Measurements from ENCODE around the gene ARAP1.

Gene ARAP1

GRCh38 chr11:72740562-72741428 is 11.4 kb downstream of the ARAP1 start:
- TF ChIP-seq, protein P1, sequence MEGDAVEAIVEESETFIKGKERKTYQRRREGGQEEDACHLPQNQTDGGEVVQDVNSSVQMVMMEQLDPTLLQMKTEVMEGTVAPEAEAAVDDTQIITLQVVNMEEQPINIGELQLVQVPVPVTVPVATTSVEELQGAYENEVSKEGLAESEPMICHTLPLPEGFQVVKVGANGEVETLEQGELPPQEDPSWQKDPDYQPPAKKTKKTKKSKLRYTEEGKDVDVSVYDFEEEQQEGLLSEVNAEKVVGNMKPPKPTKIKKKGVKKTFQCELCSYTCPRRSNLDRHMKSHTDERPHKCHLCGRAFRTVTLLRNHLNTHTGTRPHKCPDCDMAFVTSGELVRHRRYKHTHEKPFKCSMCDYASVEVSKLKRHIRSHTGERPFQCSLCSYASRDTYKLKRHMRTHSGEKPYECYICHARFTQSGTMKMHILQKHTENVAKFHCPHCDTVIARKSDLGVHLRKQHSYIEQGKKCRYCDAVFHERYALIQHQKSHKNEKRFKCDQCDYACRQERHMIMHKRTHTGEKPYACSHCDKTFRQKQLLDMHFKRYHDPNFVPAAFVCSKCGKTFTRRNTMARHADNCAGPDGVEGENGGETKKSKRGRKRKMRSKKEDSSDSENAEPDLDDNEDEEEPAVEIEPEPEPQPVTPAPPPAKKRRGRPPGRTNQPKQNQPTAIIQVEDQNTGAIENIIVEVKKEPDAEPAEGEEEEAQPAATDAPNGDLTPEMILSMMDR (IDR thresholded peaks at IDR 0.05; ENCODE audit: low read depth, low read length): no peak
- no peak overlapping the region for H3K4me3 ChIP-seq (ENCODE audit: low read depth, low read length)

- H3K4me3 ChIP-seq (ENCODE audit: low read depth, low read length): no peak overlapping the region
- TF ChIP-seq, protein P1 (IDR thresholded peaks at IDR 0.05; ENCODE audit: low read depth, low read length): no peak
Measured at GRCh38 chr11:72740060-72740424, 12.2 kb downstream of the ARAP1 start.

- H3K4me3 ChIP-seq (ENCODE audit: low read depth, low read length): no peak overlapping the region
Measured at GRCh38 chr11:72739240-72740059, 12.8 kb downstream of the ARAP1 start.

GRCh38 chr11:72738199-72739141 is 13.7 kb downstream of the ARAP1 start:
- H3K4me3 ChIP-seq (ENCODE audit: low read depth, low read length): no peak overlapping the region
- TF ChIP-seq, protein P1 (IDR thresholded peaks at IDR 0.05; ENCODE audit: low read depth, low read length): no peak

More at GRCh38 chr11:72739240-72740059, 12.8 kb downstream of the ARAP1 start:
- TF ChIP-seq, protein P1 (IDR thresholded peaks at IDR 0.05; ENCODE audit: low read depth, low read length): no peak

- H3K4me3 ChIP-seq (ENCODE audit: low read depth, low read length): no peak overlapping the region
- TF ChIP-seq, protein P1 (IDR thresholded peaks at IDR 0.05; ENCODE audit: low read depth, low read length): no peak
Measured at GRCh38 chr11:72737336-72737735, 14.9 kb downstream of the ARAP1 start.

DNA sequence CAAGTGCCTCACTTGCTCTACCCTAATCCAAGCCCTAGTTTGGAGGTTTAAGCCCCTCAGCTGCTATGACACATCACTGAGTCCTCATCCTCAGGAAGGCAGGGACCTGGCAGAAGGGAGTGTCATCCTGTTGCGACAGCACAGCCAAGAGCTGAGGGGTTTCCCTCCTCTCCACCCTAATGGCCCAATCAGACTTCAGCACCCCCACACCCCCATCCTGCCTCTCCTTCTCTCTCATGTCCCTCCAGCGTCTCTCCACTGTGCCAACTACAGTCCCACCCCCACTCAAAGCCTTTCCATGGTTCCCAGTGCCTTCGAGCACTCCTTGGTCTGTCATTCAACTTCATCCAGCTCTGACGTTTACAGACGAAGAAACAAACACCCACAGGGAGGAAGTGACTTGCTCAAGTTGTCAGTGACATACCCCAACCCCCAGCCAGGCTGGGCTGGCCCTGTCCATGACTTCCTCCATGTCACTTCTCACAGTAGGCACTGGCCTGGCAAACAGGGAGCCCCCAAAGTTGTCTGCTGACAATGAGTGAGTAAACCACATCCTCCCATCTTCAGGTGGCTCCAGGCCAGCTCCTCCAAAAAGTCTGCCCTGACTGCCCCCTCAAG is 15.6 kb downstream of the ARAP1 start:
- TF ChIP-seq, protein P1 (IDR thresholded peaks at IDR 0.05; ENCODE audit: low read depth, low read length): no peak
- no peak overlapping the region for H3K4me3 ChIP-seq (ENCODE audit: low read depth, low read length)
